Muscle of leg (tissue), 11 donors: ENCODE measurements around the gene RBCK1. TPM values are rescaled to one million over a fixed set of nuclear protein-coding genes. Genes with fewer than 3 reads are reported as not detected.

Experiments used
- DNase-seq: peaks from one replicate; pipeline ENCODE4 v3.0.0; 2013
- H3K27ac ChIP-seq: one replicate; pipeline ENCODE4 v1.5.1; 2013; ENCODE audit warnings: mild to moderate bottlenecking, low read length, control low read depth
- H3K27me3 ChIP-seq: one replicate; pipeline ENCODE4 v1.6.1; 2013; ENCODE audit warnings: low read length; ENCODE audit not compliant: control insufficient read depth, insufficient read depth
- H3K36me3 ChIP-seq: one replicate; pipeline ENCODE4 v1.6.1; 2013; ENCODE audit warnings: low read length; ENCODE audit not compliant: control insufficient read depth, insufficient read depth
- H3K4me1 ChIP-seq: one replicate; pipeline ENCODE4 v1.6.1; 2013; ENCODE audit warnings: low read length; ENCODE audit not compliant: control insufficient read depth, insufficient read depth
- H3K4me3 ChIP-seq: one replicate; pipeline ENCODE4 v1.5.1; 2013; ENCODE audit warnings: low read length, control low read depth
- H3K9me3 ChIP-seq: replicated peaks from 2 replicates; pipeline ENCODE4 v1.6.1; 2013; ENCODE audit warnings: low read depth, low read length; ENCODE audit not compliant: control insufficient read depth
- WGBS: methylation state at CpG from one replicate; pipeline ENCODE4 v1.1.5; 2013; ENCODE audit warnings: missing lambda C conversion rate; ENCODE audit not compliant: insufficient coverage; 5-methylcytosine and 5-hydroxymethylcytosine counted together
- polyA plus RNA-seq, 8 donors: library from polyadenylated mRNA; unstranded; fragments of 120-200 nt; gene quantifications; one replicate each; pipeline versions ENCODE4 v1.2.1 to v1.2.3, GENCODE V29; 2013; ENCODE audit warnings: inconsistent platforms in 1 of 8, low replicate concordance in 1 of 8; ENCODE audit not compliant: insufficient read length in 8 of 8, insufficient read depth in 1 of 8
- total RNA-seq: library from RNA; stranded (reverse); fragments of 120-200 nt; gene quantifications from one replicate; pipeline ENCODE4 v1.2.4, GENCODE V29; 2013

Gene RBCK1
- total and polyA plus RNA-seq, 9 donors: 31.0 to 69.1 (median 50.9) TPM

- Histone ChIP-seq H3K4me3 (no peak overlapping the region), H3K36me3 (peaks cover 78% of the 10 kb centered on the region), H3K9me3 (no peaks in the 10 kb centered on the region), H3K4me1 (peaks cover 41% of the 10 kb centered on the region), H3K27ac (no peak overlapping the region), H3K27me3 (no peaks in the 10 kb centered on the region)
- WGBS: 88% methylated on average over 3 of the region's 5 CpGs
- no peak for DNase-seq
Measured at GRCh38 chr20:436476-436875, 28.4 kb downstream of the RBCK1 start.

GRCh38 chr20:437787-438486, 29.8 kb downstream of the RBCK1 start:
- no peak for DNase-seq
- Histone ChIP-seq H3K36me3 (peaks cover 75% of the 10 kb centered on the region), H3K4me3 (no peak overlapping the region), H3K27me3 (no peaks in the 10 kb centered on the region), H3K9me3 (no peaks in the 10 kb centered on the region), H3K4me1 (peaks cover 33% of the 10 kb centered on the region), H3K27ac (peak overlapping the region; percentile 83)
- 60% methylated on average over 2 of the region's 6 CpGs for WGBS

GRCh38 chr20:438571-439469, 30.7 kb downstream of the RBCK1 start:
- H3K27me3 ChIP-seq: no peaks in the 10 kb centered on the region
- DNase-seq: peak; percentile 61
- no peak overlapping the region for H3K4me3 ChIP-seq
- peaks cover 81% of the 10 kb centered on the region for H3K36me3 ChIP-seq
- peaks cover 25% of the 10 kb centered on the region for H3K4me1 ChIP-seq
- WGBS: 51% methylated on average over 9 of the region's 18 CpGs
- H3K9me3 ChIP-seq: no peaks in the 10 kb centered on the region
- peak overlapping the region; percentile 83 for H3K27ac ChIP-seq

GRCh38 chr20:440148-440547, 32.0 kb downstream of the RBCK1 start:
- Histone ChIP-seq H3K9me3 (no peaks in the 10 kb centered on the region), H3K27me3 (no peaks in the 10 kb centered on the region), H3K27ac (no peak overlapping the region), H3K36me3 (peaks cover 88% of the 10 kb centered on the region), H3K4me1 (peaks cover 25% of the 10 kb centered on the region), H3K4me3 (no peak overlapping the region)
- DNase-seq: no peak
- WGBS: 87% methylated on average over 6 of the region's 7 CpGs

GRCh38 chr20:440636-441035, 32.5 kb downstream of the RBCK1 start:
- no peak overlapping the region for H3K4me3 ChIP-seq
- no peaks in the 10 kb centered on the region for H3K9me3 ChIP-seq
- H3K36me3 ChIP-seq: peaks cover 88% of the 10 kb centered on the region
- H3K4me1 ChIP-seq: peaks cover 24% of the 10 kb centered on the region
- 83% methylated on average over 6 of the region's 13 CpGs for WGBS
- DNase-seq: no peak
- H3K27me3 ChIP-seq: no peaks in the 10 kb centered on the region
- H3K27ac ChIP-seq: no peak overlapping the region

- Histone ChIP-seq H3K36me3 (peaks cover 78% of the 10 kb centered on the region), H3K27me3 (no peaks in the 10 kb centered on the region), H3K27ac (no peak overlapping the region), H3K4me1 (peaks cover 14% of the 10 kb centered on the region), H3K4me3 (no peak overlapping the region), H3K9me3 (no peaks in the 10 kb centered on the region)
- no peak for DNase-seq
- no CpG with 5 or more reads among the region's 4 CpGs for WGBS
Measured at GRCh38 chr20:443223-443775, 35.2 kb downstream of the RBCK1 start.

- Histone ChIP-seq H3K9me3 (no peaks in the 10 kb centered on the region), H3K27ac (no peak overlapping the region), H3K4me1 (peaks cover 6% of the 10 kb centered on the region), H3K4me3 (no peak overlapping the region), H3K27me3 (no peaks in the 10 kb centered on the region), H3K36me3 (peaks cover 70% of the 10 kb centered on the region)
- 100% methylated on average over 1 of the region's 3 CpGs for WGBS
- no peak for DNase-seq
Measured at GRCh38 chr20:444117-444516, 36.0 kb downstream of the RBCK1 start.

- Histone ChIP-seq H3K27me3 (no peaks in the 10 kb centered on the region), H3K4me3 (no peak overlapping the region), H3K27ac (no peak overlapping the region), H3K4me1 (no peaks in the 10 kb centered on the region), H3K36me3 (peaks cover 62% of the 10 kb centered on the region), H3K9me3 (no peaks in the 10 kb centered on the region)
- no peak for DNase-seq
- 74% methylated on average over 12 of the region's 12 CpGs for WGBS
Measured at GRCh38 chr20:444862-445426, 36.8 kb downstream of the RBCK1 start.

- 87% methylated on average over 3 of the region's 5 CpGs for WGBS
- H3K36me3 ChIP-seq: peaks cover 55% of the 10 kb centered on the region
Measured at GRCh38 chr20:445514-446336, 37.6 kb downstream of the RBCK1 start.

More at GRCh38 chr20:445514-446336, 37.6 kb downstream of the RBCK1 start:
- Histone ChIP-seq H3K27ac (no peak overlapping the region), H3K4me1 (no peaks in the 10 kb centered on the region), H3K9me3 (no peaks in the 10 kb centered on the region), H3K27me3 (no peaks in the 10 kb centered on the region), H3K4me3 (no peak overlapping the region)
- DNase-seq: no peak
